Ramos (cell line): ENCODE data around the gene GTF3C4.

Experiments used
- in situ Hi-C: fragments of 300-500 bp; cut with MboI; formaldehyde crosslinking; loops from one replicate; pipeline ENCODE4 v1.14.3; 2022; ENCODE audit warnings: low sequenced_read_pairs; ENCODE audit not compliant: unreplicated experiment

Gene GTF3C4

DNA sequence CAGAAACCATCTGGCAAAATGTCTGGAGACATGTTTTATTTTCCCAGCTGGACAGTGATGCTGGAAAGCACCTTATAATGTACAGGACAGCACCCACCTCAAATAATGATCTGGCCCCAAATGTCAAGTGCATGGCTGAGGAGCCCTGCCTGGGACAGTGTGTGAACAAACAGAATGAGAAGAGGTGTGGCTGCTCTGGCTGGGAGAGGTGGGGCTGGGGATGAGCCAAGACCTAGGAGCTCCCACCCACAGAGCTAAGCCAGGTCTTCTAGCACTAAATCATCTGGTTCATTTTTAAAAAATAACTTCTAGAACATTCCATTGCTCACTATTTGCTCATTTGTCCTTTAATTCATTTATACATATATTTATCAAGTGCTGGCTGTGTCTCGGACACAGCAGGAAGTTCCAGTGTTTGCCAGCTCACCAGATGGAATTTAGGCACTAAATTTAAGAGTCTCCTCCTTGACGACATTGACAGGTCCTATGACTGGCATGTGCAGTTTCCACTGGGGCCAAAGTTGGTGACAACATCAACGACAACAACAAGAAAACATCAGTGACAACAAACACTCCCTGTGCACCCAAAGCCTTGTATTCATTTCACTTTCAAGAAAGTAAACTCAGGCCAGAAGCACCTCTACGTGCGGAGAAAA lies 59.1 kb downstream of the GTF3C4 start:
- in situ Hi-C loops = no loop called here

GRCh38 chr9:132730054-132731033 lies 60.1 kb downstream of the GTF3C4 start:
- in situ Hi-C loops = no loop called here

GRCh38 chr9:132731230-132731629 lies 61.0 kb downstream of the GTF3C4 start:
- in situ Hi-C loops = no loop called here

DNA sequence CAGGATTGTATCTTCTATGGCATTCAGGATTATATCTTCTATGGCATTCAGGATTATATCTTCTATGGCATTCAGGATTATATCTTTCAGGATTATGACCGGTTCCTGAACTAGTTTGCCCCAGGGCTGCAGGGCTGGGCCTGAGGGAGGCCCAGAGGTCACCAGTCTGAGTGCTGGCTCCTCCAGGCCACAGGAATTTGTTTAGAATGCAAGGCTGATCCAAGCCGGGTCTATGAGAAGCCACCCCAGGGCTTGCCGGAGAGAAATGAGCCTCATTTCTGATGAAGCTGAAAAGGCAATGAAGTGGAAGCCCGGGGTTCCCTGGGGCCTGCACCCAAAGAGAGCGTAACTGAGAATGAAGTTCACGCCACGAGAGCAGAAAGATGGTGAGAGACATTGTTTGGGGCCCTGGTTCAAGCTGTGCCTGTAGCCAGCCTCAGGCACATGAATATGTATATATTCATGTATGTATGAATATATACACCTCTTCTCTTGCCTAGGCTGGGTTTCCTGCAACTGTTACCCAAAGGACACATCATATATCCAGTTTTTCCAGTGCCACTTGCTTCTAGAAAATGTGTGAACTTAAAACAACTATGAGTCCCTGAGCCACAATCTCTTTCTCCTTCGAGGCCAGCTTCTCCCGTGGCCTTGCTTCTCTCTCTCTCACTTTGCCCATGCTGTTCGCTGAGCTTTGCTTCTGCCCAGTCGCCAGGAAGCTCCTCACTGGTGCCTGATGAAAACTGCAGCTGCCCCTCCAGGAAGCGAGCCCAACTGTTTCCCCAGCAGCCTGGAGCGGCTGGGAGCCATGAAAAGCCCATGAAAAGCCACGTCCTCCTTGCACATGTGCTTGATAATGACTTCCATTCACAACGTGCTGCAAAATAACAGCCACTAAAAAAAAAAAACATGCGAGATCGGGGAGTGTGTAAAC lies 62.3 kb downstream of the GTF3C4 start:
- in situ Hi-C loops = no loop called here

DNA sequence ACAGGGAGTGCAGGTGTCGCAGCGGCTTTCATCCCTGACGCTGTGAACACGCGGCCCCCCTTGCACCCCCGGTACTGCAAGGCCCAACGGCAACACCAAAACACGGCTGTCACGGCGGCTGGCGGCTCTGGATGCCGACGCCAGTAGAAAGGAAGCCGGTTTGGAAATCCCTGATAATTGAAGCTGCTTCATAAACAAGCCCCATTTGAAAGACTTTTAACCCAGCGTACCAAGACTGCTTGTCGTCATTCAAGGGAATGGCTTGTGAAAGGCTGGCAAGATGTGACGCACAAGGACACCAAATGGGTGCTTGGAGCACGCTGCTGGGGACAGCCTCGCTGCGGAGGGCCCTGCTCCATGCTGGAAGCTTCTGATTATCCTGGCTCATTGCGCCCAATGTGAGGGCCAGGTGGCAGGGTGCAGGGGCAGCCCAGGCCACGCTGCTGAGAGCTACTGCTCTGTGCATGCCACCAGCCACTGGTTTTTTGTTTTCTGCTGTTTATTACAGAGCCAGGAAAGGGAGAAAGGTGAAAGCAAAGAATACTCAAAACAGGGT lies 63.1 kb downstream of the GTF3C4 start:
- in situ Hi-C loops = no loop called here

GRCh38 chr9:132739710-132740310 lies 69.5 kb downstream of the GTF3C4 start:
- in situ Hi-C loops = no loop called here

DNA sequence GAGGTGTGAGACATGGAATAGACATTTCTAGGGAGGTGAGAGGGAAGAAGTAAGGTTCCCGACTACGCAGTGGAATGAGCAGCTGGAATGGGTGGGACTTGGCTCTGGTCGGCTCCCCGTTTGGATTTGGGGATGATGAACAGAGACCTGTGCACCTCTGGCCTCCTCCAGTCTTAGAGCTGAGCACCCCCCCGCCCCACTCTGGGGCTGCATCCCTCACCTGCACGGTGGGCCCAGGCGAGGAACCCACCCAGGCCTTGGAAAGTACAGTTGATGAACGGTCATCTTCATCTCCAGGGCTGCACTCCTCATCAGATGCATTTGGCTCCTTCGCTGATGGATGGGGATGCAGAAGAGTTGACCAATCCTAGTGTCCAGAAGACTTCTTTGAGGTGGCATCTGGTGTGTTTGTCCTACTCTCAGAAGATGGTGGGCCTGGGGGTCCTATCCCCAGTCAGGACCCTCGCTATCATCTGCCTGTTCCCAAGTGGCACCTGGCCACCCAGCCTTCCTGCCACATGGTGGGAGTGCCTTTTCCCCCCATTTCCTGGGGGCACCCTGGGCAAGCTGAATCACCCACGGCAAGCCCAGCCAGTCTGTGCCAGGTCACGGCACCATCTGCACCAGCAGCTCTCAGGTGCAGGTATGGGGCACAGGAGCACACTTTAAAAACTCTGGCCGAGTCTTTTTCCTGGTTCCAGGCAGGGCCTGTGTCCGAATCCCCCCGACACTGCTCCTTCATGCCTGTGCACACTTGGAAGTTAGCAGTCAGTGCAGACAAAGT lies 70.5 kb downstream of the GTF3C4 start:
- in situ Hi-C loops = no loop called here

DNA sequence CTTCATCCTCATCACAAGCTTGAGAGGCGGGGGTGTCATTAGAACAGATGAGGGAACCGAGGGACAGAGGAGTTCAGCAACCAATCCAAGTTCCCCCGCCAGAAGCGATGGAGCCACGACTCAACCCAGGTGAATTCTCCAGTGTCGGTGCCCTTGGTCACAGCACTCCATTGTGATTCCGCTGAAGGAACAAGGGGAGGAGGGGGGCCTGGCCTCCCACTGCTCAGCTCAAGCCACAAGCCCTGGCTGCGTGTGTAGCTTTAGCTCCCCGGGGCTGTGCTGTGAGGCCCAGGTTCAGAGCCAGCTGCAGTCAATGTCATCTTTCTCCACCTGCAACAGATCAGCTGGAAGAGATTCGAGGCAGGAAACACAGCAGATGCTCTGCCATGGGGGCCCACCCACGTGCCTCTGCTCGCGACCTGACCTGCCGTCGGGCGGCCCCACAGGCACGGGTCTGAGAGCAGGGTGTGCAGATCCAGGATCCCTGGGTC lies 72.6 kb downstream of the GTF3C4 start:
- in situ Hi-C loops = no loop called here

- in situ Hi-C loops = no loop called here
These were observed 73.7 kb downstream of the GTF3C4 start for GRCh38 chr9:132743931-132744479.
